K562 (cell line): ENCODE measurements around the gene LAPTM5. TPM values are rescaled to one million over a fixed set of nuclear protein-coding genes. Genes with fewer than 3 reads are reported as not detected.

Source experiments
- CBX2 ChIP-seq: fragments of 200-600 bp; sonication (generic); IDR thresholded peaks from one replicate; pipeline ENCODE4 v1.6.1; 2012; ENCODE audit warnings: mild to moderate bottlenecking, low read length, inconsistent platforms; ENCODE audit not compliant: insufficient read depth, poor library complexity, severe bottlenecking
- CCAR2 ChIP-seq: fragments of 200-400 bp; formaldehyde crosslinking; IDR thresholded peaks from 2 replicates; pipeline ENCODE4 v1.6.1; 2017; ENCODE audit warnings: mild to moderate bottlenecking, low read depth, low read length
- CREB3L1 ChIP-seq: fragments of 450-650 bp; IDR thresholded peaks from 2 replicates; pipeline ENCODE4 v1.6.1; 2014; ENCODE audit warnings: low read depth, mild to moderate bottlenecking, moderate library complexity, borderline replicate concordance
- CREBBP ChIP-seq: IDR thresholded peaks from one replicate; pipeline ENCODE4 v1.6.1; 2012; ENCODE audit warnings: low read depth, mild to moderate bottlenecking, control low read depth, inconsistent platforms, low read length
- CTCF ChIP-seq, 3 experiments: IDR thresholded peaks in 2 of 3; conservative IDR thresholded peaks in 1 of 3; 2 replicates each; pipeline ENCODE4 v1.5.1; 2011 to 2012; ENCODE audit warnings: low read length in 3 of 3, mild to moderate bottlenecking in 3 of 3, control low read depth in 2 of 3, improper control_type of control experiment in 1 of 3, inconsistent platforms in 1 of 3, low read depth in 1 of 3, mixed read lengths in 1 of 3, moderate library complexity in 1 of 3; ENCODE audit not compliant: insufficient read depth in 2 of 3
- GATAD2B ChIP-seq: fragments of 450-650 bp; IDR thresholded peaks from 2 replicates; pipeline ENCODE4 v1.6.1; 2017; ENCODE audit warnings: mild to moderate bottlenecking, borderline replicate concordance
- HINFP ChIP-seq: fragments of 450-650 bp; conservative IDR thresholded peaks from 2 replicates; pipeline ENCODE4 v1.6.1; 2016; ENCODE audit warnings: missing genetic modification characterization, low read depth, mild to moderate bottlenecking, control low read depth, missing compliant biosample characterization
- HMG20A ChIP-seq: fragments of 450-650 bp; formaldehyde crosslinking; conservative IDR thresholded peaks from 2 replicates; pipeline ENCODE4 v1.4.0; 2020; ENCODE audit warnings: mild to moderate bottlenecking, mixed read lengths
- KLF13 ChIP-seq: fragments of 450-650 bp; IDR thresholded peaks from 2 replicates; pipeline ENCODE4 v1.6.1; 2016; ENCODE audit warnings: missing genetic modification characterization, low read depth, mild to moderate bottlenecking, missing compliant biosample characterization, moderate library complexity, borderline replicate concordance
- MYBL2 ChIP-seq, 2 experiments: fragments of 450-650 bp in 1 of 2; sonication (generic) in 1 of 2; formaldehyde crosslinking in 1 of 2; IDR thresholded peaks; 2 replicates each; pipeline versions ENCODE4 v1.6.1 to v1.8.1; 2017 to 2022; ENCODE audit warnings: borderline replicate concordance in 1 of 2, inconsistent platforms in 1 of 2, low read depth in 1 of 2, mild to moderate bottlenecking in 1 of 2, missing genetic modification reagents in 1 of 2, moderate library complexity in 1 of 2
- RFX7 ChIP-seq: fragments of 250-450 bp; sonication (Bioruptor Pico); IDR thresholded peaks from 2 replicates; pipeline ENCODE4 v1.5.1; 2021; ENCODE audit warnings: mild to moderate bottlenecking
- STAT5A ChIP-seq: IDR thresholded peaks from 2 replicates; pipeline ENCODE4 v1.6.1; 2012; ENCODE audit warnings: low read length, inconsistent platforms, borderline replicate concordance
- ZNF124 ChIP-seq: sonication (generic); formaldehyde crosslinking; IDR thresholded peaks from 2 replicates; pipeline ENCODE4 v1.8.1; 2022; ENCODE audit warnings: missing genetic modification reagents
- ZNF184 ChIP-seq: sonication (generic); formaldehyde crosslinking; IDR thresholded peaks from 2 replicates; pipeline ENCODE4 v1.5.0; 2020; ENCODE audit warnings: missing genetic modification reagents
- ZNF583 ChIP-seq: fragments of 250-450 bp; sonication (Bioruptor Pico); IDR thresholded peaks from 2 replicates; pipeline ENCODE4 v1.4.0; 2020
- ZNF592 ChIP-seq: fragments of 450-650 bp; IDR thresholded peaks from 2 replicates; pipeline ENCODE4 v1.6.1; 2017; ENCODE audit warnings: antibody characterized with exemption, mild to moderate bottlenecking
- ZZZ3 ChIP-seq: fragments of 450-650 bp; IDR thresholded peaks from 2 replicates; pipeline ENCODE4 v1.6.1; 2016; ENCODE audit warnings: antibody characterized with exemption, mild to moderate bottlenecking, moderate library complexity
- polyA plus RNA-seq, 8 experiments: library from polyadenylated mRNA; depleted of rRNA in 4 of 8; stranded (reverse) in 5 of 8; unstranded in 3 of 8; fragments of >200 nt; fragmentation: Nextera tagmentation in 2 of 8; fragmentation: Illumina TruSeq in 1 of 8; extraction: Ambion mirVana in 2 of 8; extraction: Trizol in 1 of 8; gene quantifications; 2 replicates each; pipeline versions ENCODE4 v1.2.1 to v1.2.3, GENCODE V29; 2011 to 2014; ENCODE audit warnings: inconsistent platforms in 1 of 8, missing spikeins in 1 of 8
- total RNA-seq, 7 experiments: library from RNA; depleted of rRNA in 6 of 7; stranded (reverse); fragments of >200 nt in 6 of 7; fragmentation: Illumina TruSeq in 2 of 7; extraction: Trizol in 2 of 7; gene quantifications; 2 replicates each; pipeline versions ENCODE4 v1.2.1 to v1.2.3, GENCODE V29; 2011 to 2021; ENCODE audit warnings: low replicate concordance in 1 of 7

The LAPTM5 gene
- total and polyA plus RNA-seq, 9 of the 15 experiments (the other 6 are each of a cell fraction or from before 2014, with no cell fraction given) = 2.4 to 47.3 (median 20.3) TPM

GRCh38 chr1:30801771-30802198 lies 44.2 kb upstream of the LAPTM5 start (continued):
- no peak for TF ChIP-seq HINFP (tag)
- no peak for TF ChIP-seq RFX7 (CRISPR knock-in tag)
- TF ChIP-seq GATAD2B = no peak; the same call in 1 of the 2 replicates
- peak; percentile 96 to 99 (median 98) for TF ChIP-seq CTCF (IDR thresholded peaks at IDR 0.05 in 2 of 3, conservative IDR thresholded peaks at IDR 0.05 in 1 of 3; ENCODE audit: insufficient read depth in 2 of 3, low read depth in 1 of 3, low read length in 3 of 3)
- no peak for TF ChIP-seq HMG20A (CRISPR knock-in tag)
- no peak for TF ChIP-seq CCAR2
- TF ChIP-seq MYBL2 (IDR thresholded peaks at IDR 0.05; ENCODE audit: low read depth) = no peak
- TF ChIP-seq MYBL2 (CRISPR knock-in tag; IDR thresholded peaks at IDR 0.05; ENCODE audit: borderline replicate concordance) = no peak
- peak; percentile 47; the same call in 1 of the 2 replicates for TF ChIP-seq CREB3L1
- no peak for TF ChIP-seq ZNF583 (CRISPR knock-in tag)
- no peak for TF ChIP-seq ZNF592
- no peak for TF ChIP-seq KLF13
- no peak for TF ChIP-seq ZNF124 (CRISPR knock-in tag)
- TF ChIP-seq CREBBP = no peak
- TF ChIP-seq ZNF184 (CRISPR knock-in tag) = no peak
- TF ChIP-seq STAT5A = no peak
- TF ChIP-seq CBX2 = no peak
- TF ChIP-seq ZZZ3 = no peak
